Effector memory CD4-positive, alpha-beta T cell (primary cell): Measurements from ENCODE around the gene TXN2.

Experiments
- DNase-seq, 3 donors: peaks; one replicate each; pipeline ENCODE4 v3.0.0-alpha.2; 2020
- H3K27ac ChIP-seq: 2 replicates; pipeline ENCODE4 v1.7.0; 2013; ENCODE audit warnings: mild to moderate bottlenecking, low read length, moderate library complexity; ENCODE audit not compliant: insufficient read depth, poor library complexity, severe bottlenecking
- H3K27me3 ChIP-seq: replicated peaks from 2 replicates; pipeline ENCODE4 v1.7.0; 2013; ENCODE audit warnings: mild to moderate bottlenecking, low read length; ENCODE audit not compliant: insufficient read depth, control insufficient read depth, poor library complexity, severe bottlenecking
- H3K36me3 ChIP-seq: 2 replicates; pipeline ENCODE4 v1.7.0; 2013; ENCODE audit warnings: mild to moderate bottlenecking, low read length, moderate library complexity; ENCODE audit not compliant: control insufficient read depth, insufficient read depth
- H3K4me1 ChIP-seq: 2 replicates; pipeline ENCODE4 v1.7.0; 2013; ENCODE audit warnings: low read length, mild to moderate bottlenecking; ENCODE audit not compliant: control insufficient read depth, insufficient read depth, poor library complexity, severe bottlenecking
- H3K4me3 ChIP-seq: 2 replicates; pipeline ENCODE4 v1.7.0; 2013; ENCODE audit warnings: low read length, low read depth, mild to moderate bottlenecking; ENCODE audit not compliant: insufficient read depth, poor library complexity, severe bottlenecking
- H3K9me3 ChIP-seq: 2 replicates; pipeline ENCODE4 v1.7.0; 2013; ENCODE audit warnings: mild to moderate bottlenecking, low read length, moderate library complexity; ENCODE audit not compliant: control insufficient read depth

TXN2 gene

DNA sequence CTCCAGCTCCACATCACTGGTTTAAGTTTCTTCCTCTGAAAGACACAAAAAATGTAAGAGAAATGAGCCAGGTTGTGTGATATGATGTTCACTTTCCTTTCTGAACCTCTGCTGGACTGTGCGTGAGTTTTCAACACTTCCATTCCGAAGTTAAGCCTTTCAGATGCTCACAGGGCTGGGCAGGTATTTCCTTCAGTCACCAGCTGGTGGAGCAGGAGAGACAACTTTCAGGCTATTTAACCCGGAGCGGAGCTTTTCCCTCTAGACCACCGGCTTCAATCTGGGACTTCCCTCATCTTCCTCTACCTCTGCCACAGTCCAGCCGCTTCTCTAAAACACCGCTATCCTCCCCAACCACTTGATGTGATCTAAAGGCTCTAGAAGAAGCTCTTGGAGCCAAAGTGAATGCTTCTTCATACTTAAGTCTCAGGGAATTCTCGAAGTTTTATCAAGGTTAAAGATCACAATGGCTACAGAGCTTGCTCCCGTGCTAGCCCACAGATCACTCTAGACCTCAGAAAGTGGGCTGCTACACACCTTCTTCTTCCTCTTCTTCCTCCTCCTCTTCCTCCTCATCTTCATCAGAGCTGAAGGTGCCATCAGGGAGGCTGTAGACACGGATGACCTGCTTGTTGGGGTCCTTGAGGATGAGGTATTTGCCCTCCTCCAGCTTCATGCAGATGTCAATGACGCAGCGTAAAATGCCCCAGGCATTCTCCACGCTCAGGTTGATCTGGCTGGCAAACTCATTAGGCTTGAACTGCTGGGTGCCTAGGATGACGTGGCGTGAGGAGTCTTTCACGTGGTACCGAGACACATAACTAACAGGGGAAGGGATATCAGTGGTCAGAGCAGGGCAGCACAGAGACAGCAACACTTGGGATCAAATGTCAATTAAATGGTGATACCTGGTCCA is 29.8 kb upstream of the TXN2 start:
- Histone ChIP-seq H3K9me3 (no peaks in the 10 kb centered on the region), H3K27ac (no peak overlapping the region), H3K36me3 (peaks cover 57% of the 10 kb centered on the region), H3K4me3 (no peak overlapping the region), H3K4me1 (peaks cover 4% of the 10 kb centered on the region), H3K27me3 (no peaks in the 10 kb centered on the region)
- no peak for DNase-seq

DNA sequence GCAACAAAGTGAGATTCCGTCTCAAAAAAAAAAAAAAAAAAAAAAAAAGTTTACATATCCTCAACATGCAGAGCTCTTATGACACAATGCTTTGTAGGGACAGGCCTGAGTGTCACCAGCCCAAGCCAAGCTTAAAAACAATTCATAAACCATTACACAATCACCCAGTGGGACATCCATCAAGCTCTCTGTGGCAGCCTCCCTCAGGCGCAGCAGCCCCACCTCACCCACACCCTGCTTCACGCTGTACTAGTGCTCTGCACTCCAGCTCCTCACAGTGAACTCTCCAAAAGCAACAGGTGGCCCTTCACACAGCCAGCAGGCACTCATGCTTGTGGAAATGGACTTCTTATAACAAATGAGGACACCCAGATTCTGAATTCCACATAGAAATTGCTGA is 28.9 kb upstream of the TXN2 start:
- Histone ChIP-seq H3K36me3 (peaks cover 49% of the 10 kb centered on the region), H3K9me3 (no peaks in the 10 kb centered on the region), H3K27ac (no peak overlapping the region), H3K27me3 (no peaks in the 10 kb centered on the region), H3K4me3 (no peak overlapping the region), H3K4me1 (peaks cover 4% of the 10 kb centered on the region)
- DNase-seq = no peak

GRCh38 chr22:36507518-36508010 is 26.1 kb upstream of the TXN2 start:
- Histone ChIP-seq H3K27me3 (no peaks in the 10 kb centered on the region), H3K4me3 (peak overlapping the region; percentile 44), H3K9me3 (no peaks in the 10 kb centered on the region), H3K36me3 (peaks cover 23% of the 10 kb centered on the region), H3K27ac (peak overlapping the region; percentile 34), H3K4me1 (peaks cover 4% of the 10 kb centered on the region)
- DNase-seq = no peak

GRCh38 chr22:36506637-36507517 is 25.4 kb upstream of the TXN2 start, which contains the start of gene FOXRED2:
FOXRED2 (minus strand) TSS chr22:36507040; CDS start chr22:36506422, 618 bp downstream.
- peaks cover 4% of the 10 kb centered on the region for H3K4me1 ChIP-seq
- no peaks in the 10 kb centered on the region for H3K9me3 ChIP-seq
- H3K36me3 ChIP-seq = peaks cover 17% of the 10 kb centered on the region
- peak; percentile 79 to 82 (median 81) for DNase-seq
- no peaks in the 10 kb centered on the region for H3K27me3 ChIP-seq
- H3K4me3 ChIP-seq = peak within 1 kb of the TSS; percentile 44
- H3K27ac ChIP-seq = peak within 1 kb of the TSS; percentile 34

DNA sequence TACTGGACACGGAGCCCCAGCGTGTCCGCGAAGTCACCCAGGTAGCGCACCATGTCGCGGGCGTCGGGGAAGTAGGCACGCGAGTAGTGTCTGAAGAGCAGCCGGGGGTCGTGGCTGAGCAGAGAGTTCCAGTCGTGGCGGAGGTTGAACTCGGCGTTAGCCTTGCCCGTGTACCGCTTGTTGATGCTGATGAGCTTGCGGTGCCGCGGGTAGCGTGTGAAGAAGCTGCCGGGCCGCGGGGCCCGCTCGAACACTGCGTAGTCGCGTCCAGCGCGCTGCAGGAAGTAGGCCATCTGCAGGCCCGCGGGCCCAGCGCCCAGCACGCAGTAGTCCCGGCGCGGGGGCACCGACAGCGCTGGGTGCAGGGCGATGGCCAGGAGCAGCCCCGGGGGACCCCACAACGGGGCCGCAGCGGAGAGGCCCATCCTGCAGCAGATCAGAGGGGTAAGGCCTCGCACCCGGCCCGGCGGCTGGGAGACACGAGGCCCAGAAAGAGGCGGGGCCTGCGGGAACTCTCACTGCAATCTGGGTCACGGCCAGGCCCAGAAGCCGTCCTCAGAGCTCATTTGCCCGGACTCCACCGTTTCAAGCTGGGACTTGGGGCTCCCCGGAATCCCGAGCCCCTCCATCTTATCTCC is 24.7 kb upstream of the TXN2 start:
- Histone ChIP-seq H3K4me1 (peaks cover 4% of the 10 kb centered on the region), H3K36me3 (peaks cover 9% of the 10 kb centered on the region), H3K4me3 (peak overlapping the region; percentile 44), H3K27me3 (no peaks in the 10 kb centered on the region), H3K9me3 (no peaks in the 10 kb centered on the region), H3K27ac (no peak overlapping the region)
- DNase-seq = no peak

GRCh38 chr22:36497910-36498665 is 16.6 kb upstream of the TXN2 start:
- Histone ChIP-seq H3K27ac (no peak overlapping the region), H3K36me3 (no peaks in the 10 kb centered on the region), H3K4me3 (no peak overlapping the region), H3K4me1 (no peaks in the 10 kb centered on the region), H3K27me3 (no peaks in the 10 kb centered on the region), H3K9me3 (no peaks in the 10 kb centered on the region)
- no peak for DNase-seq

DNA sequence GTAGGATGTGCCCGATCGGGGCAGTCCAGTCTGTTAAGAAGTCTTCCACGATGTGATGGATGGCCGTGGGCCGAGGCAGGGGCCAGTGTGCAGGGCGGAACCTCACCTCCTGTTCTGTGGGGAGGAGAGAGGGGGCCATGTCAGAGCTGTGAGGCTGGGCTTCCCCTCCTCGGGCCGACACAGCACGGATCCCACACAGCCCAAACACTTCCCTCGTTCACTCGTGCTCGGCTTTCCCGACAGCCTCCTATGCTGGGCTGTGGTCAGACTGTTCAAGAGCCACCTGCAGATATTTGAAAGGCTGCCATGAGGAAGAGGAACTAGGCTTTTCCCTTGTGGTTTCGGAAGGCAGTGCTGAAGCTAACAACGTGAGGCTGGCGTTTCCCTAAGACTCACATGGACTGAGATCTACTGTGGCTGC is 12.3 kb upstream of the TXN2 start:
- no peaks in the 10 kb centered on the region for H3K9me3 ChIP-seq
- H3K27ac ChIP-seq = no peak overlapping the region
- H3K27me3 ChIP-seq = no peaks in the 10 kb centered on the region
- no peak for DNase-seq
- no peaks in the 10 kb centered on the region for H3K36me3 ChIP-seq
- no peaks in the 10 kb centered on the region for H3K4me1 ChIP-seq
- H3K4me3 ChIP-seq = no peak overlapping the region

DNA sequence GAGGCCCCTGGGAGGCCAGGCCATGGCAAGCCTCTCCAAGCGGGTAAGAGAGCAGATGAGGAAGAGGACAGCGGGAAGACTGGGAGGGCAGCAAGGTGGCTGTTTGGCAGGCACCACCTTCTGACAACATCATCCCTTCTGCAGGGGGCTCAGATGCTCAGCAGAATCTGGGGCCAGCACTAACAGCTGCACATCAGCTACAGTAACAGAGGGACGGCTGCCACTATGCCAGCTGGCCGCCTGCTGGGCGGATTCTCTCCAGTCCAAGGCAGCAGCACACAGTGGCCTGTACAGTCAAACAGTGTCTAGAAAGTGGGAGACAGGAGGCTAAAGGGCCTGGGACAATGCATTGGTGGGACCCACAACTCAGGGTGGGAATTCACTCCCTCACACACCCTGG is 10.7 kb upstream of the TXN2 start:
- no peak for DNase-seq
- Histone ChIP-seq H3K9me3 (no peaks in the 10 kb centered on the region), H3K4me1 (no peaks in the 10 kb centered on the region), H3K36me3 (no peaks in the 10 kb centered on the region), H3K27ac (no peak overlapping the region), H3K4me3 (no peak overlapping the region), H3K27me3 (no peaks in the 10 kb centered on the region)

- no peaks in the 10 kb centered on the region for H3K27me3 ChIP-seq
- no peak overlapping the region for H3K27ac ChIP-seq
- no peaks in the 10 kb centered on the region for H3K36me3 ChIP-seq
- no peak overlapping the region for H3K4me3 ChIP-seq
- no peaks in the 10 kb centered on the region for H3K9me3 ChIP-seq
- H3K4me1 ChIP-seq = no peaks in the 10 kb centered on the region
- no peak for DNase-seq
These were observed 9.7 kb upstream of the TXN2 start for GRCh38 chr22:36491155-36491554.
